SK-N-SH treated with all-trans-retinoic acid at 6 μM for 48 hours (cell line): ENCODE data around the gene UBE2I.

Source experiments
- ATAC-seq: fragments of 200-7000 bp; cut with Tn5 transposase; 3 replicates; pipeline ENCODE4 v1.9.1; 2020; ENCODE audit warnings: mild to moderate bottlenecking, moderate library complexity
- ARNTL ChIP-seq: fragments of 450-650 bp; formaldehyde crosslinking; IDR thresholded peaks from 2 replicates; pipeline ENCODE4 v1.5.0; 2020; ENCODE audit warnings: low read depth, mild to moderate bottlenecking, moderate library complexity, borderline replicate concordance
- CREB5 ChIP-seq: fragments of 250-450 bp; sonication (Bioruptor Pico); IDR thresholded peaks from 2 replicates; pipeline ENCODE4 v1.5.1; 2020; ENCODE audit warnings: low read depth, mild to moderate bottlenecking, moderate library complexity
- CSDC2 ChIP-seq: fragments of 250-450 bp; sonication (Bioruptor Pico); IDR thresholded peaks from 2 replicates; pipeline ENCODE4 v1.5.0; 2020; ENCODE audit warnings: mild to moderate bottlenecking, moderate library complexity
- CSRNP3 ChIP-seq: fragments of 250-450 bp; sonication (Bioruptor Pico); IDR thresholded peaks from 2 replicates; pipeline ENCODE4 v1.5.1; 2021; ENCODE audit warnings: mild to moderate bottlenecking, moderate library complexity
- ESRRG ChIP-seq: fragments of 250-450 bp; sonication (Bioruptor Pico); IDR thresholded peaks from 2 replicates; pipeline ENCODE4 v1.6.1; 2021; ENCODE audit warnings: mild to moderate bottlenecking
- GLIS3 ChIP-seq: fragments of 250-450 bp; sonication (Bioruptor Pico); IDR thresholded peaks from 2 replicates; pipeline ENCODE4 v1.5.0; 2020; ENCODE audit warnings: mild to moderate bottlenecking, moderate library complexity
- OSR1 ChIP-seq: fragments of 250-450 bp; sonication (Bioruptor Pico); IDR thresholded peaks from 2 replicates; pipeline ENCODE4 v1.8.0; 2022; ENCODE audit warnings: moderate library complexity, mild to moderate bottlenecking, inconsistent platforms
- POU6F1 ChIP-seq: fragments of 250-450 bp; sonication (Bioruptor Pico); IDR thresholded peaks from 2 replicates; pipeline ENCODE4 v1.8.0; 2021; ENCODE audit warnings: low read depth, mild to moderate bottlenecking, moderate library complexity, borderline replicate concordance
- PPARA ChIP-seq: fragments of 250-450 bp; sonication (Bioruptor Pico); IDR thresholded peaks from 2 replicates; pipeline ENCODE4 v1.5.0; 2020; ENCODE audit warnings: mild to moderate bottlenecking, borderline replicate concordance
- SNAI2 ChIP-seq: fragments of 250-450 bp; sonication (Bioruptor Pico); IDR thresholded peaks from 2 replicates; pipeline ENCODE4 v1.5.0; 2020; ENCODE audit warnings: mild to moderate bottlenecking, moderate library complexity
- TCF4 ChIP-seq: fragments of 250-450 bp; sonication (Bioruptor Pico); IDR thresholded peaks from 2 replicates; pipeline ENCODE4 v1.8.0; 2021; ENCODE audit warnings: mild to moderate bottlenecking, moderate library complexity, borderline replicate concordance
- TOX ChIP-seq: fragments of 250-450 bp; sonication (Bioruptor Pico); IDR thresholded peaks from 2 replicates; pipeline ENCODE4 v1.8.0; 2021; ENCODE audit warnings: mild to moderate bottlenecking, moderate library complexity, borderline replicate concordance
- TSHZ2 ChIP-seq: fragments of 250-450 bp; sonication (Bioruptor Pico); IDR thresholded peaks from 2 replicates; pipeline ENCODE4 v1.5.0; 2020; ENCODE audit warnings: mild to moderate bottlenecking, moderate library complexity
- ZC3H10 ChIP-seq: fragments of 250-450 bp; sonication (Bioruptor Pico); IDR thresholded peaks from 2 replicates; pipeline ENCODE4 v1.5.1; 2021; ENCODE audit warnings: mild to moderate bottlenecking, moderate library complexity
- ZFP3 ChIP-seq: fragments of 250-450 bp; sonication (Bioruptor Pico); IDR thresholded peaks from 2 replicates; pipeline ENCODE4 v1.5.0; 2020; ENCODE audit warnings: mild to moderate bottlenecking, moderate library complexity
- ZFP30 ChIP-seq: fragments of 450-650 bp; formaldehyde crosslinking; IDR thresholded peaks from 2 replicates; pipeline ENCODE4 v1.5.0; 2022; ENCODE audit warnings: mild to moderate bottlenecking, moderate library complexity
- ZNF565 ChIP-seq: fragments of 450-650 bp; formaldehyde crosslinking; conservative IDR thresholded peaks from 2 replicates; pipeline ENCODE4 v1.5.0; 2020; ENCODE audit warnings: low read depth, mild to moderate bottlenecking, moderate library complexity
- ZNF70 ChIP-seq: fragments of 450-650 bp; formaldehyde crosslinking; IDR thresholded peaks from 2 replicates; pipeline ENCODE4 v1.5.0; 2020; ENCODE audit warnings: mild to moderate bottlenecking, moderate library complexity
- ZNF8 ChIP-seq: fragments of 450-650 bp; formaldehyde crosslinking; IDR thresholded peaks from 2 replicates; pipeline ENCODE4 v1.5.0; 2020; ENCODE audit warnings: mild to moderate bottlenecking, moderate library complexity

Gene UBE2I

GRCh38 chr16:1261131-1261892 is 48.1 kb upstream of the UBE2I start:
- no peak for ATAC-seq
- TF ChIP-seq TOX (CRISPR knock-in tag): no peak
- TF ChIP-seq CSRNP3 (CRISPR knock-in tag): no peak
- no peak for TF ChIP-seq CSDC2 (CRISPR knock-in tag)
- no peak for TF ChIP-seq ZC3H10 (CRISPR knock-in tag)
- no peak for TF ChIP-seq POU6F1 (CRISPR knock-in tag)
- TF ChIP-seq ZNF565 (CRISPR knock-in tag): no peak
- TF ChIP-seq CREB5 (CRISPR knock-in tag): no peak
- no peak for TF ChIP-seq GLIS3 (CRISPR knock-in tag)
- no peak for TF ChIP-seq ZFP30
- TF ChIP-seq TSHZ2: no peak
- no peak for TF ChIP-seq OSR1 (CRISPR knock-in tag)
- TF ChIP-seq ZFP3: no peak
- no peak for TF ChIP-seq TCF4 (CRISPR knock-in tag)
- TF ChIP-seq ZNF8 (CRISPR knock-in tag): no peak
- TF ChIP-seq, all 23 proteins: peak for 0

GRCh38 chr16:1262210-1262845 is 47.1 kb upstream of the UBE2I start:
- ATAC-seq: no peak
- TF ChIP-seq GLIS3 (CRISPR knock-in tag) (no peak), ZNF70 (CRISPR knock-in tag) (no peak), ZNF8 (CRISPR knock-in tag) (no peak), SNAI2 (CRISPR knock-in tag) (no peak), ZNF565 (CRISPR knock-in tag) (no peak), PPARA (CRISPR knock-in tag) (no peak), OSR1 (CRISPR knock-in tag) (no peak)

GRCh38 chr16:1262846-1263221 is 46.6 kb upstream of the UBE2I start:
- no peak for ATAC-seq
- TF ChIP-seq ZNF565 (CRISPR knock-in tag): no peak
- no peak for TF ChIP-seq CSDC2 (CRISPR knock-in tag)
- no peak for TF ChIP-seq ESRRG
- no peak for TF ChIP-seq GLIS3 (CRISPR knock-in tag)
- TF ChIP-seq CSRNP3 (CRISPR knock-in tag): no peak
- no peak for TF ChIP-seq OSR1 (CRISPR knock-in tag)
- no peak for TF ChIP-seq TCF4 (CRISPR knock-in tag)
- TF ChIP-seq ARNTL: no peak
- TF ChIP-seq ZNF70 (CRISPR knock-in tag): no peak
- TF ChIP-seq ZFP30: no peak
- no peak for TF ChIP-seq TSHZ2
- TF ChIP-seq ZFP3: no peak
